Small intestine (tissue), 7 donors: ENCODE data around the gene PSMG4. TPM values are rescaled to one million over a fixed set of nuclear protein-coding genes. Genes with fewer than 3 reads are reported as not detected.

Experiments used
- DNase-seq, 2 donors: peaks; one replicate each; pipeline versions ENCODE4 v3.0.0 to v3.0.0-alpha.2; 2013
- FAIRE-seq: peaks from 2 replicates; lab custom pipeline; 2012; peaks lifted over from hg19 to GRCh38; lab: Jason Lieb, UNC
- H3K27ac ChIP-seq, 3 donors: one replicate each; pipeline ENCODE4 v1.5.1; 2013; ENCODE audit warnings: low read length in 2 of 3, mild to moderate bottlenecking in 2 of 3, control low read depth in 1 of 3, inconsistent platforms in 1 of 3, low read depth in 1 of 3, moderate library complexity in 1 of 3
- H3K27me3 ChIP-seq, 3 donors: one replicate each; pipeline ENCODE4 v1.6.1; 2013; ENCODE audit warnings: low read length in 3 of 3, inconsistent platforms in 1 of 3; ENCODE audit not compliant: control insufficient read depth in 3 of 3, insufficient read depth in 3 of 3
- H3K36me3 ChIP-seq, 3 donors: one replicate each; pipeline ENCODE4 v1.6.1; 2013; ENCODE audit warnings: low read length in 3 of 3, inconsistent platforms in 1 of 3, low read depth in 1 of 3, mild to moderate bottlenecking in 1 of 3, moderate library complexity in 1 of 3; ENCODE audit not compliant: control insufficient read depth in 3 of 3, insufficient read depth in 2 of 3
- H3K4me1 ChIP-seq, 3 donors: one replicate each; pipeline ENCODE4 v1.6.1; 2013; ENCODE audit warnings: low read length in 2 of 3, inconsistent platforms in 1 of 3, low read depth in 1 of 3, mild to moderate bottlenecking in 1 of 3, moderate library complexity in 1 of 3; ENCODE audit not compliant: control insufficient read depth in 3 of 3, insufficient read depth in 2 of 3
- H3K4me3 ChIP-seq, 3 donors: one replicate each; pipeline ENCODE4 v1.5.1; 2013; ENCODE audit warnings: low read length in 3 of 3, control low read depth in 1 of 3, inconsistent platforms in 1 of 3, low read depth in 1 of 3, mild to moderate bottlenecking in 1 of 3, moderate library complexity in 1 of 3
- H3K9me3 ChIP-seq, 2 donors: one replicate each; pipeline ENCODE4 v1.6.1; 2013; ENCODE audit warnings: low read depth in 1 of 2, low read length in 1 of 2; ENCODE audit not compliant: control insufficient read depth in 2 of 2, insufficient read depth in 1 of 2
- WGBS, 3 donors: extraction: QIAGEN DNeasy Blood & Tissue Kit; methylation state at CpG; one replicate each; pipeline ENCODE4 v1.1.7; 2013; 5-methylcytosine and 5-hydroxymethylcytosine counted together
- polyA plus RNA-seq, 4 donors: library from polyadenylated mRNA; stranded (reverse) in 3 of 4; unstranded in 1 of 4; fragments of 200-250 nt in 3 of 4; fragments of 120-200 nt in 1 of 4; gene quantifications; one replicate each; pipeline versions ENCODE4 v1.2.1 to v1.2.3, GENCODE V29; 2013
- donor health status: healthy with polysubstance abuse.
- donor health status: control.
- donor health status: control.
- donor health status: Bipolar disorder and iron deficiency.
- donor health status: healthy.

Gene PSMG4
- polyA plus RNA-seq, 4 donors = 22.6 to 43.8 (median 33.4) TPM

DNA sequence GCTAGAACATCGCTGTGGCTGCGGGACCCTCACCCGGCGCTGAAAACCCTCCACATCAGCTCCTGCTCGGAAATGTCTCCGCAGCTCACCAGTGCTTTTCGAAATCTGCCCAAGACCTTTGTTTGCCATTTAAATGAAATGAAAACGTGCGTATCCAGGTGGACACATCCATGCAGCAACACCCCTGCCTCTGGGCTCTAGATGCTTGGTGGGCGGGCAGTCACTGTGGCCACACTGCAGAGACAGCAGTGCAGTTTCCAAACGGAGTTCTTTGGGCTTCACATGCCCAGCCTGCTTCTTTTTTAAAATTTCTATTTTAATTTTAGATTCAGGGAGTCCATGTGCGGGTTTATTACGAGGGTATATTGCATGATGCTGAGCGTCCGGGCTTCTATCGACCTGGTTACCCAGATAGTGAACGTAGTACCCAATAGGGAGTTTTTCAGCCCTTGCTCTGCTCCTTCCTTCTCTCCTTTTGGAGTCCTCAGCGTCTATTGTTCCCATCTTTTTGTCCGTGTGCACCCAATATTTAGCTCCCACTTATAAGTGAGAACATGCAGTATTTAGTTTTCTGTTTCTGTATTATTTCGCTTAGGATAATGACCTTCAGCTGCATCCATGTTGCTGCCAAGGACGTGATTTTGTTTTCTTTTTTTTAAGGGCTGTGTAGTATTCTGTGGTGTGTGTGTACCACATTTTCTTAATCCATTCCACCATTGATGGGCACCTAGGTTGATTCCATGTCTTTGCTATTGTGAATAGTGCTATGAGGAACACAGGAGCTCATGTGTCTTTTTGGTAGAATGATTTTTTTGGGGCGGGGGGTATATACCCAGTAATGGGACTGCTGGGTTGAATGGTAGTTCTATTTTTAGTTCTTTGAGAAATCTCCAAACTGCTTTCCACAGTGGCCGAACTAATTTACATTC, 26.5 kb upstream of the PSMG4 start:
- no peak for DNase-seq
- 16 to 25% (median 18%) methylated on average over 23 of the region's 23 CpGs for WGBS, 3 donors
- peak overlapping the region in 2 of 3 donors; percentile 38 to 86 for H3K4me3 ChIP-seq
- H3K27me3 ChIP-seq = peaks cover 0 to 69% (median 43%) of the 10 kb centered on the region in 3 donors
- no peaks in the 10 kb centered on the region for H3K9me3 ChIP-seq
- no peak for FAIRE-seq
- peak overlapping the region in 1 of 3 donors; percentile 29 for H3K27ac ChIP-seq
- H3K4me1 ChIP-seq = peaks cover 4 to 39% (median 16%) of the 10 kb centered on the region in 3 donors
- H3K36me3 ChIP-seq = no peaks in the 10 kb centered on the region

DNA sequence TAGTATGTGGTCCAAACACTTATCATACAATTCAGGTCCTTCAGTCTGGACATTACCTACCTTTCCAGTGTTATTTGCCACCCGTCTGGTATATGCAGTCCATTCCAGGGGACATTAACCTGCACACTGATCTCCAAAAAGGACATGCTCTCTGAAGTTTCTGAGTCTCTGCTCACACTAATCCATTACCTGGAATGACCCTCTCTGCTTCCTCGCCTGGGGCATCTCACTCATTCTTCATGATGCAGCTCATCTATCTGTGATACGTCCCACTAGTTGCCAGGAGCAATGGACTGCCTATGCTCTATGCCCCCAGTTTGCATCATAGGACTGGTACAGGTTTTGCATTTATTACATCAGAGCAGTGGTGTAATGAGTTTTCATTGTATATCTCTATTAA, 25.4 kb upstream of the PSMG4 start:
- FAIRE-seq (no peak), DNase-seq (no peak)
- Histone ChIP-seq H3K27ac (no peak overlapping the region), H3K27me3 (peaks cover 0 to 58% (median 34%) of the 10 kb centered on the region in 3 donors), H3K4me1 (peaks cover 4 to 30% (median 7%) of the 10 kb centered on the region in 3 donors), H3K36me3 (no peaks in the 10 kb centered on the region), H3K9me3 (no peaks in the 10 kb centered on the region), H3K4me3 (no peak overlapping the region)
- 74 to 91% (median 80%) methylated on average over 3 of the region's 3 CpGs for WGBS, 3 donors

DNA sequence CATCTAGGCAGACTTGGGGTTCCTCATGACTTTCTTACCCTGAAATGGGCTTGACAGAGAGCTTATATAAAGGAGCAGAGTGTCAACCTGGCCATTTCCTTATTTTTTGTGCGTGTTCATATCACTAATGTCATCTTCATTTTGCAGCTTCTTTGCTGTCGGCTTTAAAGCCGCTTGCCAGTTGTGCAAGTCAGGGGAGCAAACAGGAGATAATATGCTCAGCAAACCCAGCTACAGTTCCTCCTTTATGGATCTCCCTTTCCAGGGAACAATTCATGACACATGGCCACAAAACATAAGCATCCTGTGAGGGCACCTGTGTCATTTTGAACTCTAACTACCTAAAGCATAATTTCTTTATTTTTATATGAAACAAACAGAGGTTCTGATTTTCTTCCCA, 24.8 kb upstream of the PSMG4 start:
- no peak for FAIRE-seq
- H3K27me3 ChIP-seq = peaks cover 0 to 53% (median 31%) of the 10 kb centered on the region in 3 donors
- WGBS, 3 donors = 69 to 88% (median 70%) methylated on average over 3 of the region's 3 CpGs

DNA sequence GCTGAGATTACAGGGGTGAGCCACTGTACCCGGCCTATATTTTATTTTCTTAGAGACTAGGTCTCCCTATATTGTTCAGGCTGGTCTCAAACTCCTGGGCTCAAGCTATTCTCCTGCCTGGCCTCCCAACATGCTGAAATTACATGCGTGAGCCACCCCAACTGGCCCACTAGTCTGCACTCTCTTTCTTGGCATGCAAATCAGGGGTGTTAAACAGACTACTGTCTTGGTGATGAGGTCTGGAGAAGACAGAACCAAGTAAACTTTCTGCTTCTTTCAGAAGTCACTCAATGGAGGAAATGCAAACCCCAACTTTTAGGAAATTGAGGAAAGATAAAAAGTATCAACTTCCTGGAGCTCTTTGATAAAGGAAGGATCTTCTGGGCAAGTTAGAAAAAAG, 23.3 kb upstream of the PSMG4 start:
- FAIRE-seq (no peak), DNase-seq (no peak)
- Histone ChIP-seq H3K27ac (no peak overlapping the region), H3K27me3 (peaks cover 0 to 42% (median 20%) of the 10 kb centered on the region in 3 donors), H3K4me1 (peaks cover 0 to 10% (median 2%) of the 10 kb centered on the region in 3 donors), H3K9me3 (no peaks in the 10 kb centered on the region), H3K4me3 (no peak overlapping the region), H3K36me3 (no peaks in the 10 kb centered on the region)
- WGBS, 3 donors = 81 to 91% (median 88%) methylated on average over 2 of the region's 2 CpGs

More for the DNA sequence above, 24.8 kb upstream of the PSMG4 start:
- H3K9me3 ChIP-seq = no peaks in the 10 kb centered on the region
- H3K36me3 ChIP-seq = no peaks in the 10 kb centered on the region
- H3K4me3 ChIP-seq = no peak overlapping the region
- H3K27ac ChIP-seq = no peak overlapping the region
- DNase-seq = no peak
- peaks cover 4 to 24% (median 5%) of the 10 kb centered on the region in 3 donors for H3K4me1 ChIP-seq

DNA sequence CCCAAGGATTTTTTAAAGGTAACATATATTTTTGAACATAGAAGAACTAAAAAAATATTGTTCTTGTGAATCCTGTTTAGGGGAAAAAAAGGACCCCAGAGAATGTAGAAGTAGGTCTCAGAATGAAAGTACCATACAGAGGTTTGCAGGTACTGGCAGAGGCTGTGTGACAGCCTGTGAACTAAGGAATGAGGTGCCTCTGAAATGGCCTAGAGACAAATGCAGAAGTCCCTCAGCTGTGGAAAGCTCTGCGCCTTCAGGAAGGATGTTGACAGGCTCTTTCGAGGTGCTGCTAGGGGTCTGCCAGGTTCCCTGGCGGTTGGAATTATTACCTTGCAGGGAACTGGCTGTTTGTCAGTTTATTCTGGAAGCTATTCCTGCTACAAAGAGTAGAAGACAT, 22.7 kb upstream of the PSMG4 start:
- no peak for DNase-seq
- 68 to 77% (median 75%) methylated on average over 3 of the region's 3 CpGs for WGBS, 3 donors

DNA sequence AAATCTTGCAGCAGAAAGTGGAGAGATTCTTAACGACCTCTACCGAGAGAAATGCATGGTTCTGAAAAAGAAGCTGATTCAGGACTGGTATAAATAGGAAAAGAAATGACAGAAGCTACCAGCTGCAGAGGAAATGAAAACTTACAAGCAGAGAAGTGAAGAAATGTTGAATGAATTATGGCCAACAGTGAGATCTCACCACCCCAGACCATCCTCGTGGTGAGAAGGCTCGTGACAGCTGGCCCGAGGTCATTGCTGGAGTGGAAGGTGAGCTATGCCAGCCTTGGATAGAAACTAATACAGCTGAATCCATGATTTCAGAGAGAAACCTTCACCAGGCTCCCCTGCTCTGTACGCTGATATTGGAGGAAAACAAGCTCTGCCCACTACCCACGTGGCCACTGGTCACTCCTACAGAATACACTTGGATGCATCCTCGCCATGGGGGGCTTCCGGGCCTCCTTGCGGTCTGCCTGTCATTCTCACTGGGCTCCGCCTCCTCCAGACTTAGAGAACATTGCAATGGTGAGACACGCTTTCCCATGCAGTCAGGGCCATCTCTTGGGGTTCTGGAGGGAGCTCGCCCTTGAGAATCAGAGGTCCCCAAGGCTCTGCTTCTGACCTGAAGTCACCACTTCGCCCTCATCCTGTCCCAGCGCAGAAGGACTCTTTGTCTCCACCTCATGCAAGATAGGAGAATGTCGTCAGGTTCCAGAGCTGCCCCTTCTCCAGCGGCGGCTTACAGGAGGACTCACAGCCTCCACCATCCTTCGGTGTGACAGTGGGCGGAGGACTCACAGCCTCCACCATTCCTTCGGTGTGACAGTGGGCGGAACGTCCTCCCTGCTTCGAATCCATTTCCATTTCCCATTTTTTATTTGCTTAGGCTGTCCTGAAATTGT, 20.7 kb upstream of the PSMG4 start:
- H3K27me3 ChIP-seq = peaks cover 0 to 22% (median 8%) of the 10 kb centered on the region in 3 donors
- FAIRE-seq = no peak
- WGBS, 3 donors = 77 to 80% (median 80%) methylated on average over 24 of the region's 24 CpGs

More for the DNA sequence above, 22.7 kb upstream of the PSMG4 start:
- Histone ChIP-seq H3K9me3 (no peaks in the 10 kb centered on the region), H3K4me3 (no peak overlapping the region), H3K27ac (no peak overlapping the region), H3K36me3 (no peaks in the 10 kb centered on the region), H3K4me1 (peaks cover 0 to 10% (median 2%) of the 10 kb centered on the region in 3 donors), H3K27me3 (peaks cover 0 to 38% (median 17%) of the 10 kb centered on the region in 3 donors)
- no peak for FAIRE-seq

DNA sequence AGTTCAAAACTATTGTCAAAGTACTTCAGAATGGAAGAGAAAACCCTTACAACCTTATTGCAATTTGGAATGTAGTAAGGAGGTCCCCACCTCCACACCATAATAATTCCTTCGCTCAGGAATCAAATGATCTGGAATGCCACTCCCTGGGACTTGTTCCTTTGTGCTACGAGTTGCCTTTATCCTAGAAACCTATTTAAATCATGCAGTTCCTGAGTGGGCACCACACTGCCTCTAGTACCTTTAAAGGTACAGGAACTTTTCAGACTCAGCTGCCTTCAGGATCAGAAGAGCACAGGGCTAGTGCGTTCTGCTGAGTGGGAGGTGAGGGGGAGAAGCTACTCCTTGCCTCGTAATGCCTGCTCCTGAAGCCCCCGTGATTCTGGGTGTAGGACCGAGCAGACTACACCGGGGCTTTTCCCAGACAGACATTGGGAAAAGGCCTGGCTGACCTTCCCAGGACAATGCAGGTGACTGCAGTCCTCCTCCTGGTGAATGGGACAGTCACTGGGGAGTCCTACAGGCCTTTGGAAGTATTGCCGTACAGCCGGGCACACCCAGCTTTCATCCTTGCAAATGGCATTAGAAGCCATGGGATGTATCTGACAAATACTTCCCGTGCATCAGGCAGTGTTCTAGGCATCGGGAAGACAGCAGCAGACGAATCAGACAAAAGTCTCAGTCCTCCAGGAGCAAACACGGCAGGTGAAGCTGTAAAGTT, 19.5 kb upstream of the PSMG4 start:
- H3K9me3 ChIP-seq = no peaks in the 10 kb centered on the region
- no peak for FAIRE-seq
- H3K27ac ChIP-seq = no peak overlapping the region
- WGBS, 3 donors = 63 to 82% (median 71%) methylated on average over 13 of the region's 13 CpGs
- no peak overlapping the region for H3K4me3 ChIP-seq
- H3K4me1 ChIP-seq = no peaks in the 10 kb centered on the region
- peaks cover 0 to 15% (median 7%) of the 10 kb centered on the region in 3 donors for H3K27me3 ChIP-seq
- no peak for DNase-seq
- no peaks in the 10 kb centered on the region for H3K36me3 ChIP-seq

More for the DNA sequence above, 20.7 kb upstream of the PSMG4 start:
- Histone ChIP-seq H3K27ac (no peak overlapping the region), H3K4me1 (no peaks in the 10 kb centered on the region), H3K36me3 (no peaks in the 10 kb centered on the region), H3K9me3 (no peaks in the 10 kb centered on the region), H3K4me3 (no peak overlapping the region)
- DNase-seq = no peak
